ENCODE data around the gene SELENON. TPM values are rescaled to one million over a fixed set of nuclear protein-coding genes. Genes with fewer than 3 reads are reported as not detected.

SELENON gene
- total and polyA plus RNA-seq, 2 donors from 2014 or later = 69.3 to 116 TPM

DNA sequence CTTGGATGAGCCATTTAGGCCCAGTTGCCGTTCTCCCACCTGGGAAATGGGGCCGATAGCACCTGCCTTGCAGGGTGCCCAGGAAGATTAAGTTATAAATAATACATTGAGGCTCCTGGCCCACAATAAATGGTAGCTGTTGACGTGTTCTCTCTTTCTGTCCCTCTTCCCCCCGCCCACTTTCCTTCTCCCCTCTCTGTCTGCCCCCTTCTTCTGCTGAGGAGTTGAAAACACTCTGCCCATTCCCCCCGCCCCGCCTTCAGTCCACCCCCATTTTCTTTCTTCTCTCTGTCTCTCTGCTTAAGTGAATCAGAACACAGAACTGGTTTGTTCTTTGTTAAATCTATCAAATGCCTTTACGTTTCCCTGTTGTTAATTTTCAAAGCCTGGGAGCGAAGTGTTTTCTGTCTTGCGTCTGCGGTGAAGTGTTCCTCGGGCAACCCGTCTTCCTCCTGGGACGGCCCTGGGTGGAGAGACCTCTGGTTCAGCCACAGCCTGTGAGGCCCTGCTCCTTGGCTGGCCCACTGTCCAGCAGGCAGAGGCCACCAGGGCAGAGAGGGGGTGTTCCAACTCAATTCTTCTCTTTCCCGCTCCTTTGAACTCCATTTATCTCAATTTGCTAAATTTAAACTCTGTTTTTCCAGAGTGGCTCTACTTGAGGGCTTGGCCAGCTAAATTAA lies 29.3 kb upstream of the SELENON start:
- TF ChIP-seq, protein P1, sequence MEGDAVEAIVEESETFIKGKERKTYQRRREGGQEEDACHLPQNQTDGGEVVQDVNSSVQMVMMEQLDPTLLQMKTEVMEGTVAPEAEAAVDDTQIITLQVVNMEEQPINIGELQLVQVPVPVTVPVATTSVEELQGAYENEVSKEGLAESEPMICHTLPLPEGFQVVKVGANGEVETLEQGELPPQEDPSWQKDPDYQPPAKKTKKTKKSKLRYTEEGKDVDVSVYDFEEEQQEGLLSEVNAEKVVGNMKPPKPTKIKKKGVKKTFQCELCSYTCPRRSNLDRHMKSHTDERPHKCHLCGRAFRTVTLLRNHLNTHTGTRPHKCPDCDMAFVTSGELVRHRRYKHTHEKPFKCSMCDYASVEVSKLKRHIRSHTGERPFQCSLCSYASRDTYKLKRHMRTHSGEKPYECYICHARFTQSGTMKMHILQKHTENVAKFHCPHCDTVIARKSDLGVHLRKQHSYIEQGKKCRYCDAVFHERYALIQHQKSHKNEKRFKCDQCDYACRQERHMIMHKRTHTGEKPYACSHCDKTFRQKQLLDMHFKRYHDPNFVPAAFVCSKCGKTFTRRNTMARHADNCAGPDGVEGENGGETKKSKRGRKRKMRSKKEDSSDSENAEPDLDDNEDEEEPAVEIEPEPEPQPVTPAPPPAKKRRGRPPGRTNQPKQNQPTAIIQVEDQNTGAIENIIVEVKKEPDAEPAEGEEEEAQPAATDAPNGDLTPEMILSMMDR (IDR thresholded peaks at IDR 0.05; ENCODE audit: borderline replicate concordance, extremely low read depth, insufficient read depth) = no peak
- no peaks in the 10 kb centered on the region for H3K9me3 ChIP-seq (ENCODE audit: control insufficient read depth in 2 of 3, insufficient read depth in 1 of 3, low read length in 3 of 3)
- FAIRE-seq (no peak), DNase-seq (peak in 3 of 5 donors; percentile 66 to 94 (median 72))
- H3K36me3 ChIP-seq (ENCODE audit: control insufficient read depth in 2 of 3, insufficient read depth in 3 of 3, low read length in 3 of 3) = peaks cover 0 to 2% (median 0%) of the 10 kb centered on the region in 3 donors
- peak overlapping the region in 1 of 3 donors; percentile 10 for H3K4me3 ChIP-seq (ENCODE audit: low read length in 3 of 3)
- H3K27ac ChIP-seq (ENCODE audit: low read depth in 2 of 2, low read length in 2 of 2) = peak overlapping the region; percentile 66 to 90
- peak overlapping the region in 2 of 3 donors; percentile 46 to 66 for H3K9ac ChIP-seq (ENCODE audit: low read length in 3 of 3)
- no peaks in the 10 kb centered on the region for H3K27me3 ChIP-seq (ENCODE audit: control insufficient read depth, insufficient read depth, low read length)
- intact Hi-C loops (cut with DNase I) = no loop called here
- peaks cover 17 to 70% (median 52%) of the 10 kb centered on the region in 3 donors for H3K4me1 ChIP-seq (ENCODE audit: control insufficient read depth in 2 of 3, insufficient read depth in 2 of 3, low read depth in 1 of 3, low read length in 3 of 3)

DNA sequence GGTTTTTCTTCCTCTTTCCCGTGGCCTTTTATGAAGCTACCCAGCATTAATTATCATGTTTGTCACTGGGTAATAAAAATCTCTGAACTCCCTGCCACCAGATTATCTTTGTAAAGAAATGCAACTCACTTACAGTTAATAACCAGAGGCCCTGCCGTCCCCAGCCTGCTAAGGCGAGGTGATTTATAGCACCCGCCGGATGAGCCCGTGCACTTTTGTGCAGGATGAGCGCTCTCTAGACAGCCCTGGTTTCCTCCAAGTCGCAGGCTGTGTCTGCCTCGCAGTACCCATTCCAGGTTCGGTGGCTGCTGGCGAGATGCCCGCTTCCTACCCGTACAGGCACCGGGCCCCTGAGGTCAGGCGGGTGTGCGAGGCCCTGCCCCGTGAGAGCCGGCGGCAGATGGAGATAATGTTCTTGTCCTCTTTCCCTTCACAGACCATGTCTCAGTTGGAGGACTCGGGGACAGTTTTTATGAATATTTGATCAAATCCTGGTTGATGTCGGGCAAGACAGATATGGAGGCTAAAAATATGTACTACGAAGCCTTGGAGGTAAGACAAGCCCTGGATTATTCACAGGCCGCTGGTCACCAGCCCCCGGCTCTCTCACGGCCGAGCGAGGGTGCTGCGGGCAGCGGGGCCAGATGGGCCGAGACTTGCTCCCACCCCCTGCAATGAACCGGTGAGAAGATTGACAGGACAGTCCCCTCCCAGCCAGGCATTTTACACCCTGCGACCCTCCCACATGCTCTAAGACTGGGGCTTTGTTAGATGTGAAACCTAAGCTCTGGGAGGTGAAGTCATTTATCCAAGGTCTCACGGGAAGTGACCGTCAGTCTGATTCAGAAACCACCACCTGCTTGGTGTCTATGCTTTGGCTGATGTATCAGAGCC lies 28.5 kb upstream of the SELENON start:
- Histone ChIP-seq H3K4me1 (ENCODE audit: control insufficient read depth in 2 of 3, insufficient read depth in 2 of 3, low read depth in 1 of 3, low read length in 3 of 3) (peaks cover 14 to 65% (median 44%) of the 10 kb centered on the region in 3 donors), H3K4me3 (ENCODE audit: low read length in 3 of 3) (peak overlapping the region in 1 of 3 donors; percentile 10), H3K9me3 (ENCODE audit: control insufficient read depth in 2 of 3, insufficient read depth in 1 of 3, low read length in 3 of 3) (no peaks in the 10 kb centered on the region), H3K27me3 (ENCODE audit: control insufficient read depth, insufficient read depth, low read length) (no peaks in the 10 kb centered on the region), H3K9ac (ENCODE audit: low read length in 3 of 3) (peak overlapping the region in 2 of 3 donors; percentile 46 to 66), H3K27ac (ENCODE audit: low read depth in 2 of 2, low read length in 2 of 2) (peak overlapping the region; percentile 66 to 90), H3K36me3 (ENCODE audit: control insufficient read depth in 2 of 3, insufficient read depth in 3 of 3, low read length in 3 of 3) (peaks cover 0 to 2% (median 0%) of the 10 kb centered on the region in 3 donors)
- no peak for FAIRE-seq
- TF ChIP-seq, protein P1 (IDR thresholded peaks at IDR 0.05; ENCODE audit: borderline replicate concordance, extremely low read depth, insufficient read depth) = no peak
- DNase-seq = peak; percentile 91 to 98 (median 95)
- intact Hi-C loops (cut with DNase I) = no loop called here

DNA sequence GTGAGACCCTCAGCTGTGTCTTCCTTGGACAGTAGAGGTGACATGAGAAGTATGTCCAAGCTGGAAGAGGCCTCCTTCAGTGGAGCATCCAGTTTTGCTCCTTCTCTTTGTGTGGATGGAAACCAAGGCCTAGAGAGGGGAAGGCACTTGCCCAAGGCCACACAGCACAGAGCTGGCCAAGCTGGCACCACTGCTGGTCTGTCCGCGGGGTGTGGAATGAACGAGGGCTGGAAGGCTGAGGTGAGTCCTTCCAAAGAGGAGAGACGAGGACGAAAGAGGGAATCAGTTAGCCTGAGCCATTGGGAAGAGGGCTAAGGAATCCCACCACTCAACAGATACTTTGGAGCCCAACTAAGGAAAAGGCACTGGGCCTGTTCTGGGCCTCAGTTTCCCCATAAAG lies 27.8 kb upstream of the SELENON start:
- H3K36me3 ChIP-seq (ENCODE audit: control insufficient read depth in 2 of 3, insufficient read depth in 3 of 3, low read length in 3 of 3) = peaks cover 0 to 2% (median 0%) of the 10 kb centered on the region in 3 donors
- H3K4me3 ChIP-seq (ENCODE audit: low read length in 3 of 3) = no peak overlapping the region
- intact Hi-C loops (cut with DNase I) = no loop called here
- H3K27me3 ChIP-seq (ENCODE audit: control insufficient read depth, insufficient read depth, low read length) = no peaks in the 10 kb centered on the region
- H3K9ac ChIP-seq (ENCODE audit: low read length in 3 of 3) = peak overlapping the region in 1 of 3 donors; percentile 66
- no peak for FAIRE-seq
- H3K4me1 ChIP-seq (ENCODE audit: control insufficient read depth in 2 of 3, insufficient read depth in 2 of 3, low read depth in 1 of 3, low read length in 3 of 3) = peaks cover 14 to 63% (median 43%) of the 10 kb centered on the region in 3 donors
- TF ChIP-seq, protein P1 (IDR thresholded peaks at IDR 0.05; ENCODE audit: borderline replicate concordance, extremely low read depth, insufficient read depth) = no peak
- no peaks in the 10 kb centered on the region for H3K9me3 ChIP-seq (ENCODE audit: control insufficient read depth in 2 of 3, insufficient read depth in 1 of 3, low read length in 3 of 3)
- DNase-seq = no peak
- peak overlapping the region; percentile 66 to 90 for H3K27ac ChIP-seq (ENCODE audit: low read depth in 2 of 2, low read length in 2 of 2)

Measured in kidney (tissue), 14 donors.